ENCODE results near the gene CTCF.

The CTCF gene

DNA sequence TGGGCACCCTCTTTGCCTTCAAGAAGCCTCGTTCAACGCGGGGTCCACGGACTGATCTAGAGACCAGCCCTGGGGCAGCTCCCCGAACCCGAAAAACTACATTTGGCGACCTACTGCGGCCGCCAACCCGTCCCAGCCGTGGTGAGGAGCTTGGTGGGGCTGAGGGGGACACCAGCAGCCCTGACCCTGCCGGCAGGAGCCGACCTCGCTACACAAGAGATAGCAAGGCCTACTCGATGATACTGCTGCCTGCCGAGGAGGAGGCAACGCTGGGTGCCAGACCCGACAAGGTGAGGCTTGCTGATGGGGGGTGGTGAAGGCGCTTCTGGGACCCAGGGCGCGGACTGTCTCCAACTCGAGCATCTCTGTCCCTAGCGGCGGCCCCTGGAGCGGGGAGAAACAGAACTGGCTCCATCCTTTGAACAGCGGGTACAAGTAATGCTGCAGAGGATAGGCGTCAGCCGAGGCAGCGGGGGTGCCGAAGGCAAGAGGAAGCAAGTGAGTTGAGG is 92.1 kb downstream of the CTCF start:
- DNase-seq = no peak

DNA sequence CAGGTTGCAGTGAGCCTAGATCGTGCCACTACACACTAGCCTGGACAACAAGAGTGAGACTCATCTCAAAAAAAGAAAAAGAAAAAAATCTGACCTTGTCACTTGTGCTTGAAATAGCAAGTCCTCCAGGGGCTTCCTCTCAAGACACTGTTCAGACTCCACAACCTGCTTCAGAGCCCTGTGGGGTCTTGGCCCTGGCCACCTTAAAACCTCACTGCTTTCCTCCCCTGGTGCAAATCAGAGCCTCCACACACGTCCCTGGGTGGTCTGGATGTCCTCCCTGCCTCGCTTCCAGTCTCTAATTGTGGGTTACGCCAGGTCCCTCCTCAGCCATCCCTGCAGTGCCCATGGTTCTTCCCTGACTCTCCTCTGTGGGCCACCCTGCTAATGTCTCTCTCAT is 93.0 kb downstream of the CTCF start:
- DNase-seq = no peak

DNA sequence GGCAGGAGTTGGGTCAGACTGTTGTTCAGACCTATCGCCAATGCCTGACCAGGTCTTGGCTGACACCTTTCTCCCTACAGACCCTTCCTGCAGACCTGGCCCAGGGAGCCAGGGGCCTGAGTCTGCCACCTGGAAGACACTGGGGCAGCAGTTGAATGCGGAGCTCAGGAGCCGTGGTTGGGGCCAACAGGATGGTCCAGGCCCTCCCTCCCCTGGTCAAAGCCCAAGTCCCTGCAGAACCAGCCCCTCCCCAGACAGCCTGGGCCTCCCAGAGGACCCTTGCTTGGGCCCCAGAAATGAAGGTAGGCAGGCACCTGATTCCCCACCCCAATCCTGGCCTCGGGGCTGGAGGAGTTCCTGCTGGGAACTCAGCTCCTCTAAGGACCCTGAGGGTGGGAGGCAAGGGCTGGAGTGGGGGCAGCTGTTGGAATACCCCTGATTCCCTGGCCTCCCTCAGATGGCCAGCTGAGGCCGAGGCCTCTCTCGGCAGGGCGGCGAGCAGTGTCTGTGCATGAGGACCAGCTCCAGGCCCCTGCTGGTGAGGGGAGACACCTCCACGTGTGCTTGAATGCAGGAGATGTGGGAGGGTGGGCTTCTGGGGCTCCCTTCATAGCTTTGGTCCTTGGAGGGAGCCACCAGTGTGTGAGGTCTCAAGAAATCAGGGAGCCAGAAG is 94.2 kb downstream of the CTCF start:
- no peak for DNase-seq

DNA sequence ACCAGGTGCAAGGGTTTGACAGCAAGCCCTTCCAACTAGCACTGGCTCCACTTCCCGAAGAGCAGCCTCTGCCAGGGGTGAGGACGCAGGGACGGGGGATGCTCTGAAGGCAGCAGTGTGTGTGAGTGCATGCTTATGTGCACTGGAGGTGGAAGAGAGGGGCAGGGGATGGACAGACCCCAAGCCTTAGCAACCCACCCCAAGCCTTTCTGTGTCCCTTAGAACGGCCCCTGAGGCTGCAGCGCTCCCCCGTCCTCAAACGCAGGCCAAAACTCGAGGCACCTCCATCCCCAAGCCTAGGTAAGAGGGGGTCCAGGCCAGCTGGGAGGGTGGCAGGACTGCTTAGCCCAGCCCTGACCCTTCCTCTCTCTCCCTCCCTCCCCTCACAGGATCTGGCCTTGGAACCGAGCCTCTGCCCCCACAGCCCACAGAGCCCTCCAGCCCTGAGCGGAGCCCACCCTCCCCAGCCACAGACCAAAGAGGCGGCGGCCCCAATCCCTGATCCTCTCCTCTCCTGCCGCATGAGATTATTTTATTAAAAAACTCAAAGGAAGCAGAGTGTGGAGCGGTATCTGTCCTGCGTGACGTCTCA is 94.8 kb downstream of the CTCF start:
- DNase-seq = no peak

DNA sequence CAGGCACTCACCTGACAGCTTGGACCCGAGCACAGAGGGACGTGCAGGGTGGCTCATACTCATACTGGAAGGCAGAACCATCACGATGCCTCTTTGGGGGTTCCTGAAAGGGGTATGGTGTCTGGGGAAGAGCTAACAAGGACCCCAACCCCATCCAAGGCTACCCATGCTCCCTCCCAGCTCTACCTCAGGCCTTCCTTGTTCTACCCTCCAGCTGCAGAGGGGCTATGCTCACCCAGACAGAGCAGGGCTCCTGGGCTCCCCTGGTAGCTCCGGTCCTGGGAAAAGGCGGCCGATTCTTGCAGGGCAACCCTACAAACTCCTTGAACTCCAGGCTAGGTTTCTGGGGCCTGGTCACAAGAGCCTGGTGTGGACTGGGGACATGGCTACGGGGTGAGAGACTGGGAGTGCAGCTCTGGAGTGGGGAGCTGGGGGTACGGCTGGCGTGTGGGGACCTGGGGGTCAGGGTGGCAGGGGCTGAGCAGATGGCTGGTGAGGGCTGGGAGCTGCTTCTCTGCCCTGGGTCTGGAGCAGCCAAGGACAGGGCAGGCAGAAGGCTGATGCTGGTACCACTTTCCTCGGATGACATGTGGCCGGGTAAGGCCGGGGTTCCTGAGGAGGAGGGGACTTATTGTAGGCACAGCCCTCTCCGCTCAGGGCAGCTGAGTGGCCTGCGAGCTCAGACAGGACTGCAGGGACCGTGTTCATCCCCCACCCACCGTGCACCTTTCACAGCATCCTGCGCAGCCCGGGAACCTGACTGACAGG is 95.6 kb downstream of the CTCF start:
- no peak for DNase-seq

DNA sequence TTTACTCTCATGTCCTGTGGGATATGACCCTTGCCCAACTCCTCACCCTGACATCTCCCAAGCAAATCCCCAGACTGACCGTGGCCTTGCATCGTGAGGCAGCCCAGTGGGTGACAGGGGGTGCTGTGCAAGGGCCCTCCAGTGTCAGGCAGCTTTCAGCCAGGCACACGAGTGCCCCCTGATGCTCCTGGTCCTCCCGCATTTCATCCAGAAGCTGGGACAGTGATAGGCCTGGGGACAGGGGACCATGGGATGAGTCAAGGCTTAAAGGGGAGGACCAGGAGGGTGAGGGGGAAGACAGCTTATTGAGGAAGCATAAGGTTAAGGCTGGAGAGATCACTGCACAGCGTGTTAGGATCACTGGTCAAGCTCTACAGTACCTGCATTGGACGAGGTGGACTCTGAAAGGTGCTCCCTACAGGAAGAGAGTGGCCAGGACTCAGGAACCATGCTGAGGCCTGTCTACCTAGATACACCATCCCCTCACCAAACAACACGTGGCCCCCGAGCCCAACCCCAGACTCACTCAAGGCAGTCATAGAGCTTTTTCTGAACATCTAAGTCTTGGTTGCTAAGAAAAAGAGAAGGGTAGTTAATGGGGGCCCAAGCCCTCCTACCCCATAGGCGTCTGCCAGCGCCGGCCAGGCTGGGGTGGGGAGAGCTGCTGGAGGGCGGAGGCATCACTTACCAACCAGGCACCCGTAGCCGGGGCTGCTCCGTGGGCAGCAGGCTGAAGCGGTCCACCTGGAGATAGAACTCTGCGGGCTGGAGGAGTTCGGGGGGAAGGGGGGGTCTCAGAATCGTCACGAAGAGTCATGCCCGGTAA is 96.7 kb downstream of the CTCF start:
- no peak for DNase-seq

DNA sequence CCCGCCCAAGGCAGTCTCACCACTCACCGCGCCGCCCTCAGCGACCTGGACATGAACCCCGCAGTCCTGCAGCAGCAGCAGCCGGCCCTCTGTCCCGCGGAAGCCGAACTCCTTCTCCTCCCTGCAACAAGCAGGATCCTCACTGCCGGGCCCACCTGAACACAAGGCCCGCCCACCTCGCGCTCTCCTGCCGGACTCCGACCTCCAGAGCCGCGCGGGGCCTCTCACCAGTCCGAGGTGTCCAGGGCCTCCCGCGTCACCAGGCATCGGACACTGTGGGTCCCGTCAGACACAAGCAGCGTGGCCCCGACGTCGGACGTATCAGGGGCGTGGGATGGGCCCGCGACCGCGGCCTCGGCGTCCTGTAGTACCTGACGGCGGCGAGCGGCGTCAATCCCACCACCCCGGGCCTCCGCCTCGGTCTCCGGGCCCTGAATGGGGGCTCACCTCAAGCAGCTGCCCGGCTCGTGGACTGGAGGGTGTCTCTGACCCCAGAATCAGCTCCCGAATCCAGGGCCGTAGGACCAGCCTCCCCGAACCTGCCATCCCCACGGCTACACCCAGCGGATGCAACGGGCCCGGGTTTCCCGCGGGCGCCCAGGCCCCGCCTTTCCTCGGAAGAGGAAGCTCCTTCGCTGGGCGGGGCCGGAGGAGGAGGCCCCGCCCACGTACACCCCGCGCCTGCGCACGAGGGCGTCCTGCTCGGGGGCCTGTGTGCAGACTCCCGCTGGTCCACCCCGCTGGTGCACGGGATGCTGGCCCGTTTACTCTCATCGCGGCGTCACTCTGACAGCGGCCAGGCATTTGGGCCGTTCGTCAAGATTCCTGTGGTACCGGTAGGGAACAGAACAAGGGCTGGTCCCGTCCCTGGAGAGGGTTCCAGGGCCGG is 97.6 kb downstream of the CTCF start, which contains the start of gene ACD:
TSS of gene ACD (minus strand) at position 586 of the 889 bp plus-strand sequence. CDS start at position 546, 40 bp downstream.
- peak; percentile 92 for DNase-seq

DNA sequence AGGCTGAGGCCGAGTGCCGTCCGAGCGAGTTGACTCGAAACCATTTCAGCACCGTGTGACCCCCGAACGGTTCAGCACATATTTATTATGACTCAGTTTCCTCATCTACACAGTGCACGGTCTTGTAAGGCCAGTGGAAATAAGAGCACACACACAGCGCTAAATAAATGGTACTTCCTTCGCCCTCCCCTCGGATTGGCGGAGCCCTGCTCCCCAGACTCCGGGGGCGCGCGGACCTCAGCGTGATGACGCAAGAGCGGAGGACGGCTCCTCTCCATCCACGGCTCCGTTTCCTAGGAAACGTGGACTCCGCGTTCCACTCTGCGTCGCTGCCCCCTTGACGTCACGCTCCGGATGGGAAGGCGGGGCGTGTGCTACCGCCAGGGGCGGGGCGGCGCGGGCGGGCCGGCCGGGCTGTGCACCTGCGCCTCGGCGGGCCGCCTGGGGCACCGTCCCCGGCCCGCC is 98.3 kb downstream of the CTCF start, which contains the start of gene PARD6A:
TSS of gene PARD6A (plus strand) at position 397 of the 465 bp plus-strand sequence. CDS start 79 bp downstream, outside the sequence.
- DNase-seq = peak; percentile 97

DNA sequence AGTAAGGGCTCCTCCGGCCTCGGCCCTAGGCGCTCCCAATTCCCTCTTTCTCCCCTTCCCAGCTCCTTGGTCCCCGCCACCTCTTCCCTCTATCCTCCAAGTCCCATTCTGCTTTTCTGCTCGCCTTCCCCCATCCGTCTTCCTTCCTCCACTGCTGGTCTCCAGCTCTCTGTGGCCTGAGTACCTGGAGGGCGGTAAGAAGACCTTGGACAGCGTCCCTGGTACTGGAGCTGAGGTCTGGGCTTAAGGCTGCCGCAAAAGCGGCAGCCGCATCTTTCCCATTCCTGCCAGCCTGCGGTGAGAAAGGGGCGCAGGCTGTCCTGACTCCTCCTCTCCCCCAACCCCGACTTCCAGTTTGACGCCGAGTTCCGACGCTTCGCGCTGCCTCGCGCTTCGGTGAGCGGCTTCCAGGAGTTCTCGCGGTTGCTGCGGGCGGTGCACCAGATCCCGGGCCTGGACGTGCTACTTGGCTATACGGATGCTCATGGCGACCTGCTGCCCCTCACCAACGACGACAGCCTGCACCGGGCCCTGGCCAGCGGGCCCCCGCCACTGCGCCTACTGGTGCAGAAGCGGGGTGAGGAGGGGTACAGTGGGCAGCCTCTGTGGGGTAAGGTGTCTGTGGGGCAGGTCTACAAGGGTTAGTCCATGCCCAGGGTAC is 98.9 kb downstream of the CTCF start:
- no peak for DNase-seq

DNA sequence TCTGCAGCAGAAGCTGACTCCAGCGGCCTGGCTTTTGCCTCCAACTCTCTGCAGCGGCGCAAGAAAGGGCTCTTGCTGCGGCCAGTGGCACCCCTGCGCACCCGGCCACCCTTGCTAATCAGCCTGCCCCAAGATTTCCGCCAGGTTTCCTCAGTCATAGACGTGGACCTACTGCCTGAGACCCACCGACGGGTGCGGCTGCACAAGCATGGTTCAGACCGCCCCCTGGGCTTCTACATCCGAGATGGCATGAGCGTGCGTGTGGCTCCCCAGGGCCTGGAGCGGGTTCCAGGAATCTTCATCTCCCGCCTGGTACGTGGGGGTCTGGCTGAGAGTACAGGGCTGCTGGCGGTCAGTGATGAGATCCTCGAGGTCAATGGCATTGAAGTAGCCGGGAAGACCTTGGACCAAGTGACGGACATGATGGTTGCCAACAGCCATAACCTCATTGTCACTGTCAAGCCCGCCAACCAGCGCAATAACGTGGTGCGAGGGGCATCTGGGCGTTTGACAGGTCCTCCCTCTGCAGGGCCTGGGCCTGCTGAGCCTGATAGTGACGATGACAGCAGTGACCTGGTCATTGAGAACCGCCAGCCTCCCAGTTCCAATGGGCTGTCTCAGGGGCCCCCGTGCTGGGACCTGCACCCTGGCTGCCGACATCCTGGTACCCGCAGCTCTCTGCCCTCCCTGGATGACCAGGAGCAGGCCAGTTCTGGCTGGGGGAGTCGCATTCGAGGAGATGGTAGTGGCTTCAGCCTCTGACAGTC is 99.7 kb downstream of the CTCF start:
- DNase-seq = no peak

DNA sequence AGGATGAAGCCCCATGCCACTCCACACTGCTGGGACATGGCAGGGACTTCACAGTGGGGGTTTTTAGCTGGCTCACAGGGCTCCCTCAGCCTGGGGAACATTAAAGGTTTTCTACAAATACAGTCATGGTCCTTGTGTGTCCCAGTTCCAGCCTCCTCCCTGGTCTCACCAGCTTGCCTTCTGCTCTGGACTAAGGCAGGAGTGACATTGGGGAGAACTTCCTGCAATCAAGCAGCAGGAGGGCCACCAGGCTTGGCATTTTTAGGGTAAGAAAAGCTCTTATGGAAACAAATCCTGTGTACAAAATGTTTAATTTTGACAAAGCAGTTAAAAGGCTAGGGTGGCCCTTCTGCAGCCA is 100.3 kb downstream of the CTCF start:
- no peak for DNase-seq

DNA sequence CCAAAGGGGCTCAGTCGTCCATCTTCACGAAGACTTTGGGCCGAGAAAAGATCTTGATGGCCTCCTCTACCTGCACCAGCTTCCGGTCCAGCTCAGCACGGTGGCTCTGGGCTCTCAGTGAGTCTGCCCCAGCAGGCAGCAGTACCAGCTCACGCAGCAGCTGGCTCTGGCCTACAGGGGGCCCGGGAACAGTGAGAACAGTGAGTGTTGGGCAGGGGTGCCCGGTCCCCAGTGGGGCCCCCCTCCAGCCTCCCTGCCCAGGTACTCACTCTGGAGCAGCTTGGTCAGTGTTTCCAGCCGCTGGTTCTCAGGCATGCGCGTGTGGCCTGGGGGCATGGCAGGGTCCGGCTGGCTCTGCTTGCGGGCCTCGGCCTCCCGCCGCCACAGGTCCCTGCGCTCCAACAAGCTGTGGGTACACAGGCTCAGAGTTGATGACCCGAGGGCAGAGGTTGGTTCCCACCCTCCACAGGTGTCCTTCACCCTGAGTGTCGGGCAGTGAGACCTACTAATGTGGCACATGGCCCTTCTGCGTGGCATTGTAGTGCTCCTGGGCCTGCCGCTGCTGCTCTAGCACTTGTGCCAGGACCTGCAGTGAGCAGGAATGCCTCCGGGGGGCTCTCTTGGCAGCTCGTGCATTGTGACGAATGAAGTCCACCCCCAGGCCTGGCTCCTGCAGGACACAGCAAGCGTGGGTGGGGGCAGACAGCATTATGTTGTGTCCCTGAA is 101.0 kb downstream of the CTCF start:
- DNase-seq = no peak

DNA sequence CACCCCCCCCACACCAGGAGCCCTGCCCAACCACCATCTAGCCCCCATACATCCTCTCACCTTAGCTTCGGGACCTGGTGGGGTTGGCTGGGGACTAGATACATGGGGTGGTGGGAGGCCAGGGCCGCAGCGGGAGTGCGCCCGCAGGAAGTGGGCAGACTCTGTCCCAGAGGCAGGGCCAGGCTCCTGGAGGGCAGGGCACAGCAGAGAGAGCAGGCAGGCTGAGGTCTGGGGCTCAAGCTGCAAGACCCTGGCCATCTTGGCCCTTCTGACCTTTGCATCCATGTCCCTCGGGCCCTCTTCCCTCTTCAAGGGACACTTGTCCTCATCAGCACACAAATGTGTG is 101.5 kb downstream of the CTCF start:
- DNase-seq = no peak

DNA sequence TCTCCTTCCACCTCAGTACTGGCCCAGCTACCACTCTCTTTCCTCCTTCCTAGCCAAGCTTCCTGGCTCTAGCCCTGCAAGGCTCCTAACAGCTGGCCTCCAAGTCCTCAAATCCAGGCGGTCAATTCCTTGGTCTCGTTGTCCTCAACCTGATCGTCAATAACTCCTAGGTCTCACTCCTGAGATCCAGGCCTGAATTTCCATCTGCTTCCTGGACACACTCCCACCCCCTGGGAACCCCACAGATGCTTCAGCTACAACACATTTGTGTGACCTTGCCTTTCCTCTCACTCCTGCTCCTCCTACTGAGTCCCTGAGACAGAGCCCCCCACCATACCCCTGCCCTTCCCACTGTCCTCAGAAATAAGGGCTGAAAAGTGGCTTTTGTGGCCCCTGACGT is 101.9 kb downstream of the CTCF start:
- DNase-seq = no peak

DNA sequence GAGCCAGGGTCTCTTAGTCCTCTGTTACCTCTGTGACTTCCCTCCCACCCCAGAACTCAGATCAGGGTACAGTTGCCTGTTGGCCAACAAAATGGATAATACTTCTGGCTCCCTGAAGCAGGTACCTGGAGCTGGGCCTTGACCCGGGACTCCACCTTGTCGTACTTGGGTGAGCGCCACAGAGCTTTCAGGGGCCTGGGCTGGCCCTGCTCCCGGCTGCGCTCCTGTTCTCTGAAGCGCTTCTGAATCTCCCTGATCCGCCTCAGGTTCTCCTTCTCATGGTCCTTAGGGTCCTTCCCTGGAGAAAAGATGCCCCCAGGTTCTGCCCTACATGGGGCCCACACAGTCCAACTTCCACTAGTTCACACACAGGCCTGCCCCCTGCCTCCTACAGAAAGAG is 102.5 kb downstream of the CTCF start:
- DNase-seq = no peak

DNA sequence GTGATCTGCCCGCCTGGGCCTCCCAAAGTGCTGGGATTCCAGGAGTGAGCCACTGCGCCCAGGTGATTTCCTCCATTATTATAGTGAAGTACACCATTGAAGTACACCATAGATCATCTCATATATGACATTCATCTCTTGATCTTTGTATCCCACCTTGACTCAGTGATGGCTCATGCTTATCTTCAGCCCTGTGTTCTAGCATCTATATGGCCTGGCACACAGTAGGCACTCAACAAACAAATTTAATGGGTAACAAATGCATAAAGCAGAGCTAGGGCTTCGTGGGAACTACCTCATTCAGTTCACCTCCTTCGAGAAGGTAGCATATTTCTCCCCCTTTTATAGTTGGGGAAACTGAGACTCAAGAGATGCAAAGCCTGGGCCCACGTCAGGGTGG is 103.3 kb downstream of the CTCF start:
- no peak for DNase-seq

DNA sequence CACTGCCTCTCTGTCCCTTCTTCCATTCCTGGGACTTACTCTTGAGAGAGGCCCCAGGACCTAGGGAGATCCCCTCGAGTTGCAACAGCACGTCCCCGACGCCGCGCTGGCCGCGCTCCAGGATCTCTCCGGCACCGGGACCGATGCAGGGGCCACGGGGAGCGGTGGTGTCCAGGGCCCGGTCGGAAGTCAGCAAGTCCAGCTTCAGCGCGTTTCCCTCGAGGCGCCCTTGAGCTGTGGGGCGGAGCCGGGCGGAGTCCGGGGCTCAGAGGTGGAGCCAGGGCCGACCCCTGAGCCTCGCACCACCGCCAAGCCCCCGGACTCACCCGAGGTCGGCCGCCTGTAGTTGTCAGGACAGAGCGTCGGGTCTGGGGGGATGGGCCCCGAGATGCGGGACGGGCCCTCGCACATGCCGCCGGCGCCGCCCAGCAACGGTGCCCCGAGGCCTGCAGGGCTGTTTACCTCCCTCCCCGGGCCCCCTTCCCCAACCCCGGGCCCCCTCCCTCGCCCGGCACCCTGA is 103.8 kb downstream of the CTCF start:
- no peak for DNase-seq

DNA sequence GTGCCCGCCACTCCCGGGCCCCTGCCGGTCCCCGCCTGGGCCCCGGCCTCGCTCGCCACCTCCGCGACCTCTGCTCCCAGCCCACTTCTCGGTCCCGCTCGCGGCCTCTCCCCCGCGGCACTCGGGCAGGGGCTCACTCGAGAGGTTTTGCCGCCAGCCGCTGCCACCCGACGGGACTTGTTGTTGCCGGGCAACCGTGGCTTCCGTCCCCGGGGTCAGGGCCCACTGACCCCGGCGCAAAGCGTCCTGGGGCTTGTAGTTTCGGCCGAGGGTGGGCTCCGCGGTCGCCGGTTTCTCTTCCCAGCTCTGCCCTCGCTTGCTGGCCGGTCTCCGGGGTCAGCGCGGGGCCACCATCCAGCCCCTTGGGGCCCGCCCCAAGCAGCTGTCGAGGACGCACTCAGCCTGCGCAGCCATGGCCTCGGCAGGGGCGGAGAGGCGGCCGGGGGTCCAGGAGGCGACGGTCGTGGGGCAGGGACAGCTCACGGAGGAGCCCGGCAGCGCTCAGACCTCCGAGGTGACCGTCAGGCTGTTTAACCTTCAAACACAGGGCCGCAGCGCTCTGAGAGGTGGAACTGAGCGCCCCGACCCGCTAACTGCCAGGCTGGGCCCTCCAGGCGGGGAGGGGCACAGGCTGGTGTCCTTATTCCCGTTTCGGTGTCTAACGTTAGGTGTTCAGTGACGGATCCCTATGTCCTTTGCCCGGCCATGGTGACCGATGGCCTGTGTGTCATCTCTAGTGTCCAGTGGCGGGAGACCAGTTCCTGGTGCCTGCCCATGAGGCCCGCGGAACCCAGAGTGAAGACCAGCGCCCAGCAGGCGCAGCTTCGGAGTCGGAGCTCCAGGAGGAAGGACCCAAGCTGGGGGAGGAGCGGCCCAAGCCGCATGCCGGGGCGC is 104.5 kb downstream of the CTCF start, which contains the start of the genes C16orf86 and ENKD1:
TSS of gene C16orf86 (plus strand) at position 256 of the 894 bp plus-strand sequence. CDS start at position 413, 157 bp downstream.
TSS of gene ENKD1 (minus strand) at position 192 of the 894 bp plus-strand sequence. CDS start 308 bp downstream, outside the sequence.
- peak; percentile 82 for DNase-seq
